Ovary (tissue), 9 donors: ENCODE results near the gene PARVA. TPM values are rescaled to one million over a fixed set of nuclear protein-coding genes. Genes with fewer than 3 reads are reported as not detected.

ENCODE experiments used
- DNase-seq, 5 donors: peaks; one replicate each; pipeline ENCODE4 v3.0.0-alpha.2; 2019 to 2020
- H3K27ac ChIP-seq, 2 donors: fragments of 200-600 bp; one replicate each; pipeline versions ENCODE4 v1.5.1 to v1.8.0; 2019 to 2022
- H3K27me3 ChIP-seq: fragments of 200-600 bp; one replicate; pipeline ENCODE4 v1.8.0; 2022
- H3K36me3 ChIP-seq: fragments of 200-600 bp; sonication (generic); one replicate; pipeline ENCODE4 v1.5.1; 2019
- H3K4me1 ChIP-seq: one replicate; pipeline ENCODE4 v1.8.1; 2013; ENCODE audit warnings: mild to moderate bottlenecking, moderate library complexity; ENCODE audit not compliant: insufficient read depth
- H3K4me3 ChIP-seq: fragments of 200-600 bp; sonication (generic); one replicate; pipeline ENCODE4 v1.5.1; 2017
- H3K9me3 ChIP-seq, 2 donors: fragments of 200-600 bp in 1 of 2; sonication (generic) in 1 of 2; one replicate each; pipeline versions ENCODE4 v1.5.1 to v1.8.1; 2013 to 2019; ENCODE audit warnings: mild to moderate bottlenecking in 1 of 2, moderate library complexity in 1 of 2
- CTCF ChIP-seq, 3 donors: fragments of 450-650 bp in 2 of 3; fragments of 200-600 bp in 1 of 3; IDR thresholded peaks; one replicate each; pipeline versions ENCODE4 v1.5.1 to v1.8.0; 2016 to 2022; ENCODE audit warnings: antibody characterized with exemption in 3 of 3, mild to moderate bottlenecking in 1 of 3
- EP300 ChIP-seq: sonication (generic); formaldehyde crosslinking; IDR thresholded peaks from one replicate; pipeline ENCODE4 v1.6.1; 2017; ENCODE audit warnings: antibody characterized with exemption
- POLR2A ChIP-seq: fragments of 450-650 bp; IDR thresholded peaks from one replicate; pipeline ENCODE4 v1.6.1; 2017; ENCODE audit warnings: antibody characterized with exemption, mild to moderate bottlenecking, moderate library complexity
- WGBS, 3 donors: extraction: QIAGEN DNeasy Blood & Tissue Kit in 1 of 3; methylation state at CpG; one replicate each; pipeline versions ENCODE4 v1.1.5 to v1.1.7; 2013 to 2017; 5-methylcytosine and 5-hydroxymethylcytosine counted together
- intact Hi-C, 4 donors: fragments of 100-400 bp; cut with DNase I; formaldehyde crosslinking; loops; one replicate each; pipeline versions ENCODE4 v1.11.0 to v1.15.1; 2022 to 2023
- polyA plus RNA-seq, 2 donors: library from polyadenylated mRNA; stranded (reverse); fragments of 200-250 nt in 1 of 2; fragments of 350-450 nt in 1 of 2; fragmentation: Illumina TruSeq in 1 of 2; extraction: RNeasy Lipid Tissue Mini Kit (QIAGEN cat#74804) in 1 of 2; gene quantifications; one replicate each; pipeline ENCODE4 v1.2.3, GENCODE V29; 2013 to 2014
- total RNA-seq, 7 donors: library from RNA; depleted of rRNA in 2 of 7; stranded (reverse); fragments of >200 nt in 2 of 7; fragmentation: NEBNext Ultra II Directional in 3 of 7; extraction: Animal tissue kit (Norgen Biotek cat#: 25700) in 3 of 7; gene quantifications; one replicate each; pipeline versions ENCODE4 v1.1.0 to v1.2.4, GENCODE V29; 2016 to 2023
- donor health status: DM: no; HTN: no; CAD: no; lungs with moderate emphysema.
- donor health status: DM: no; HTN: no; CAD: no.
- donor health status: Bipolar disorder and iron deficiency.
- donor health status: DM: yes; HTN: yes; CAD: no.
- donor health status: DM: no; HTN: no; CAD: no.
- donor health status: DM: yes; HTN: yes; CAD: no.

The PARVA gene
- total and polyA plus RNA-seq, 9 donors = 28.4 to 126 (median 89.8) TPM

GRCh38 chr11:12372111-12372510 is 5.3 kb upstream of the PARVA start:
- Histone ChIP-seq H3K4me1 (peaks cover 5% of the 10 kb centered on the region), H3K27ac (no peak overlapping the region), H3K27me3 (no peaks in the 10 kb centered on the region), H3K9me3 (no peaks in the 10 kb centered on the region), H3K4me3 (no peak overlapping the region), H3K36me3 (no peaks in the 10 kb centered on the region)
- intact Hi-C loops = loop anchor here in 1 of 4 donors (10.0 kb wide), 1 partner anchor 133 kb away; no protein-coding TSS in a partner anchor
- no peak for DNase-seq
- TF ChIP-seq EP300 (no peak), CTCF (IDR thresholded peaks at IDR 0.05) (no peak), POLR2A (no peak)
- 50 to 100% (median 87%) methylated on average over 1 of the region's 1 CpG for WGBS, 3 donors

GRCh38 chr11:12375720-12376119 is 1.7 kb upstream of the PARVA start:
- WGBS, 3 donors = 32 to 47% (median 34%) methylated on average over 7 of the region's 7 CpGs
- Histone ChIP-seq H3K4me1 (peaks cover 12% of the 10 kb centered on the region), H3K27me3 (no peaks in the 10 kb centered on the region), H3K4me3 (no peak overlapping the region), H3K9me3 (no peaks in the 10 kb centered on the region), H3K27ac (no peak overlapping the region), H3K36me3 (no peaks in the 10 kb centered on the region)
- no peak for DNase-seq
- intact Hi-C loops = loop anchor here in 1 of 4 donors (10.0 kb wide), 1 partner anchor 129 kb away; no protein-coding TSS in a partner anchor
- no peak for TF ChIP-seq CTCF (IDR thresholded peaks at IDR 0.05)
- no peak for TF ChIP-seq EP300
- TF ChIP-seq POLR2A = no peak

GRCh38 chr11:12376259-12377081 is 901 bp upstream of the PARVA start:
- peak overlapping the region; percentile 69 for H3K4me3 ChIP-seq
- peak; percentile 21 for TF ChIP-seq POLR2A
- no peak for TF ChIP-seq CTCF (IDR thresholded peaks at IDR 0.05)
- TF ChIP-seq EP300 = peak; percentile 21
- peak; percentile 48 to 69 (median 57) for DNase-seq
- WGBS, 3 donors = 48 to 50% (median 49%) methylated on average over 14 of the region's 14 CpGs
- H3K27ac ChIP-seq = peak overlapping the region; percentile 39 to 99
- no peaks in the 10 kb centered on the region for H3K9me3 ChIP-seq
- H3K4me1 ChIP-seq = peaks cover 12% of the 10 kb centered on the region
- intact Hi-C loops = loop anchor here in 1 of 4 donors (10.0 kb wide), 1 partner anchor 128 kb away; no protein-coding TSS in a partner anchor
- no peaks in the 10 kb centered on the region for H3K36me3 ChIP-seq
- H3K27me3 ChIP-seq = no peaks in the 10 kb centered on the region

GRCh38 chr11:12377824-12378593 is 638 bp downstream of the PARVA start:
- peak overlapping the region; percentile 69 for H3K4me3 ChIP-seq
- H3K4me1 ChIP-seq = peaks cover 13% of the 10 kb centered on the region
- intact Hi-C loops = loop anchor here in 1 of 4 donors (10.0 kb wide), 1 partner anchor 127 kb away; no protein-coding TSS in a partner anchor
- TF ChIP-seq POLR2A (no peak), CTCF (IDR thresholded peaks at IDR 0.05) (peak in 2 of 3 donors; percentile 23 to 29)
- WGBS, 3 donors = 1 to 2% (median 2%) methylated on average over 39 to 75 of the region's 76 CpGs
- H3K27me3 ChIP-seq = no peaks in the 10 kb centered on the region
- DNase-seq = peak; percentile 63 to 79 (median 73)
- H3K9me3 ChIP-seq = no peaks in the 10 kb centered on the region
- H3K36me3 ChIP-seq = no peaks in the 10 kb centered on the region
- H3K27ac ChIP-seq = peak overlapping the region; percentile 96 to 99
